Fibroblast of skin of left quadriceps (primary cell): ENCODE data around the gene DCP1B.

Source experiments
- DNase-seq, 2 experiments: peaks; one replicate each; pipeline ENCODE4 v3.0.0-alpha.2; 2013; ENCODE audit warnings: low read depth in 2 of 2

The DCP1B gene

DNA sequence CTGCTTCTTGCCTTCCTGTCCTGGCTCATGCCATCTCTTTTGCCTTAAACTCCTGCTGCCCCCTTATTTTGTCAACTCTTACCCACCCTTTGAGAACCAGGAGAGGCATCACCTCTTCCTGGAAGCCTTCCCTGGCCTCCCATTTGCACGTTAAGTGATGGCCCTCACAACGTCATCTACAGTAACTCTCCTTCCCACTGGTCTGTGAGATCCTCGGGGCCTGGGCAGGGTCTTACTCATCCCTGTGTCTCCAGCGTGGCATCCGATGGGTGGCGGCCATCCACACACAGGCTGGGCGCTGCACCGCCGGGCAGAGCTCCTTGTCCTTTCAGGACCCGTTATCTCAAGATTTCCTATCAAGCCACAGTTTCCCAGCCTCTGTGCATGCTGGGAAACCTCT, 69.0 kb downstream of the DCP1B start:
- no peak for DNase-seq

DNA sequence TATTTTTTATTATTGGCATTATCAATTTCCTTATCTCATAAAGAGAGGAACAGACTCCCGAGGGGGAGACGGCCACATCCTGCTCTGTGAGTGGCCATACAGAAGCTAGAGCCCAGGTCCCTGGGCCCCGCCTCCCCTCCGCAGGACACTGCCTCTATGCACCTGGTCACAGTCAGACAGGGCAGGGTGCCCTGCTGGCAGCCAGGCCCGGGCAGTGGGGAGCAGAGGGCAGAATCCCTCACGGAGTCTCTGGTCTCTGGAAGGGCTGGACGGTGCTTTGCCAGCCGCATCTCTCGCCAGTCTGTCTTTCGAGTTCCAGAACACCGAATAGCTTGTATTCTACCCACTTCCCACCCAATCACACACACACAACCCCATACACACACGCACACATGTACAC, 69.4 kb downstream of the DCP1B start:
- DNase-seq = no peak

DNA sequence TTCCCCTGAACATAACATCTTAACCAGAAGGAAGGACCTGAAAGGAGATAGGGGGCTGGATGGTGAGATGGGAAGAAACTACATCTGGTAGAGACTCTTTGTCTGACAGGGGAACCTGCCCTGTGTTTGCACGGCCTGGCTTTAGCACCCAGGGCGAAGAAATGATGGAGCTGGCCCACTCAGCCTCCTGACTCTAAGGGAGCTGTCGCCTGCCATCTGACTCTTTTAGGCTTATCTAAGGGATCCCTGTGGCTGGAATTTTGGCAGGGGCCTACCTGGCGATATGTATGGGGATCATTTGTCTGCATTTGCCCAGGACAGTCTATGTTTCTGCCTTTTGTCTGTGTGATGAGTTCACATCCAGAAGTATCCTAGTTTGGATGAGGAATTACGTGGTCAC, 70.2 kb downstream of the DCP1B start:
- DNase-seq = no peak

GRCh38 chr12:1933342-1934051, 70.8 kb downstream of the DCP1B start:
- no peak for DNase-seq

- DNase-seq = no peak
Measured at GRCh38 chr12:1932264-1932777, 71.9 kb downstream of the DCP1B start.

DNA sequence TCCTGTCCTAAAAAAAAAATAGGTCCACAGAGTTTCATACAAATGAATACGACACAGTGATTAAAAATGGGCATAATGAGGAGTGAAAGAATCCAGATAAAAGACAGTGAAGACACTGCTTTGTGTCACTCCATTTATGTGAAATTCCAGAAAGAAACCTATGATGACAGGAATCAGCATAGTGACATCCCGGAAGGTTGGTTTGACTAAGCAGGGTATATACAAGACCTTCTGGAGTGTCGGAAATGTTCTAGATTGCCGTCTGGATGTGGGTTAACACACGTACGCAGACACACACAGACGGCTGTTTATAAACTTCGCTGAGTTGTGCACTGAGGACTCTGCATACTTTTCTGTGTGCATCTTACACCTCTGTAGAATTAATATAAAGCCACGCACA, 72.6 kb downstream of the DCP1B start:
- DNase-seq = no peak

- no peak for DNase-seq
Measured at GRCh38 chr12:1930803-1931597, 73.3 kb downstream of the DCP1B start.

- DNase-seq = no peak
Measured at GRCh38 chr12:1929985-1930802, 74.1 kb downstream of the DCP1B start.

DNA sequence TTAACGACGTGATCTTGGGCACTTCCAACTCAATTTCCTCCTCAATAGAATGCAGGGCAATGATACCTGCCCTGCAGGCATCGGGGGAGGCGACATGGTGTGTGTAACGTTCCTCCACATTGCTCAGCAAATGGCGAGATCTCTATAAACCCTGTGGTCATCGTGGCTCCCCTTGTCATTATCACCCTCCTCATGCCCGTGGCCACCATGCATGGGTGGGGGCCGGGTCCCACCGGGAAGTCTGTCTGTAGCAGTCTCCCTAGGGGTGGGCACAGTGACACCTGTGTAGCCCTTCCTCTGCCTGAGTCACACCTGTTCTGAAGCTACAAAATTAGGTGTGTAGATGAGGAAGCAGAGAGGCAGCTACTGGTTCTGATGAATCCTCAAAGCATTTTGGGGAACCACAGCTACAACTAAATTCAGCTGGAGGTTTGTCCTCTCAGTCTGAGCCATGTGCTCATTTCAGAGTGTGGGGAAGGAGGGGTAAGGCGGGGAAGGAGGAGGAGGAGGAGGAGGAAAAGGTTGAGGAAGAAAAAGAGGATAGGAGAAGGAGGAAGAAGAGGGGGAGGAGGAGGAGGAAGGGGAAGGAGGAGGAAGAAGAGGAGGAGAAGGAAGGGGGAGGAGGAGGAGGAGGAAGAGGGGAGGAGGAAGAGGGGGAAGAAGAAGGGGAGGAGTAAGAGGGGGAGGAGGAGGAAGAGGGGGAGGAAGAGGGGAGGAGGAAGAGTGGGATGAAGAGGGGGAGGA, 74.8 kb downstream of the DCP1B start:
- no peak for DNase-seq

GRCh38 chr12:1928439-1929121, 75.7 kb downstream of the DCP1B start:
- DNase-seq = no peak

GRCh38 chr12:1927751-1928351, 76.4 kb downstream of the DCP1B start:
- no peak for DNase-seq

DNA sequence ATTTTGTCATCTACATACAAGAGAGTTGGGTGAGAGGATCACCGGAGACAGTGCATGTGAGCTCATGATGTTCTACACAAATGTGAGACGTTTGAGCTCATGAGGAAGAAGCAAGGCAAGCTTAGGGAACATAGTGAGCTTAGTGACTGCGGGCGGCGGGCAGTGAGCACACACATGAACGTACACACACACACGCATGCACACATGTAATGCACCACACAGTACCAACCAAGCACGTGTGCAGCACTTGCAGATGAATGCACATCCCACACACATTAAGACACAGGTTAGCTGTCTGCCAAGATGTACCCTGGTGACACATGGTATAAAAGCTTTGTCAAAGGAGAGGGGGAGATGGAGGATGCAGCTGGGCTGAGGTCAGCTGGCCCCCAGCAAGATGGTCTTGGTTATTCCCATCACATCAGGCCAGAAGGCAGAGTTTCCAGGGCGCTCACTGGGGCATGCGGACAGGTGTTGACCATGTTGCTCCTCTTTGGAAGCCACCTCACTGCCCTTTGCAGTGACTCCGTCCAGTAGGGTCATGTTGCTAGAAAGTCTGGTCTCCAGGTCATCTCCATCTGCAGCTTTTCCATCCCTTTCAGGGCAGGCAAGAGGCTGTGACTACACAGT, 77.1 kb downstream of the DCP1B start:
- DNase-seq = no peak

DNA sequence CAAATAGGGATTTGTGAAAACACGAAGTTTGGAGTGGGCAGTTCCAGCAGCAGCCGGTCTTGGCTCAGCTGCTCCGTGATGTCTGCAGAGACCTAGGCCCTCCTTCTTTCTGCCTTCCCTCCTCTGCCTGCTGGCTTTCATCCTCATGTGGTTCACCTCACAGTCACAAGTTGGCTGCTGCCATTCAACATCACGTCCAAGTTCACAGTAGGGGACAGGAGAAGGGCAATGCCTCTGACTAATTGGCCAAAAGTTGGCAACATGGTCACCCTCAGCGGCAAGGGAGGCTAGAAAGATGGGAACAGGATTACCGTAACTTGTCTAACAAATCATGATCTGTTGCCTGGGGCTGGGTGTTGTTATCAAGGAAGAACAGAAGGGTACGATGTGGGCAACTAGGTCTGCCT, 78.0 kb downstream of the DCP1B start:
- DNase-seq = no peak

- no peak for DNase-seq
Measured at GRCh38 chr12:1925684-1926006, 78.6 kb downstream of the DCP1B start.

GRCh38 chr12:1924996-1925683, 79.1 kb downstream of the DCP1B start:
- DNase-seq = no peak

DNA sequence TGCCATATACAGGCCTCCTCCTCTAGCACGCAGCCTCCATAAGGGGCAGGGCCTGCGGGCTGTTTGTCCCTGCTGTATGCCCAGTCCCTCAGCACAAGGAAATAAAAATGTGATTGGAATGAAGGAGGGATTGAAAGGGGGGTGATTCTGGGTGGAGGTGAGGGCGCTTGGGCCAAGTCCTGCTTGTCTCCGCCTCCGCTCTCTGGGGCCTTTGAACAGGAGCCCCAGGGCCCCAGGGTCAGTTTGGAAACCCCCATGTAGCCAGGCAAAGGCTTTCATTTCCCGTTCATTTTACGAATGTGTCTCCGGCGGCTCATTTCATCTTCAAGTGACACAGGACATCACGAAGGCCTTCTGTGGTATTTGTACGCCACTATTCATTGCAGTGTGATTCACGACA, 81.3 kb downstream of the DCP1B start:
- DNase-seq = no peak

DNA sequence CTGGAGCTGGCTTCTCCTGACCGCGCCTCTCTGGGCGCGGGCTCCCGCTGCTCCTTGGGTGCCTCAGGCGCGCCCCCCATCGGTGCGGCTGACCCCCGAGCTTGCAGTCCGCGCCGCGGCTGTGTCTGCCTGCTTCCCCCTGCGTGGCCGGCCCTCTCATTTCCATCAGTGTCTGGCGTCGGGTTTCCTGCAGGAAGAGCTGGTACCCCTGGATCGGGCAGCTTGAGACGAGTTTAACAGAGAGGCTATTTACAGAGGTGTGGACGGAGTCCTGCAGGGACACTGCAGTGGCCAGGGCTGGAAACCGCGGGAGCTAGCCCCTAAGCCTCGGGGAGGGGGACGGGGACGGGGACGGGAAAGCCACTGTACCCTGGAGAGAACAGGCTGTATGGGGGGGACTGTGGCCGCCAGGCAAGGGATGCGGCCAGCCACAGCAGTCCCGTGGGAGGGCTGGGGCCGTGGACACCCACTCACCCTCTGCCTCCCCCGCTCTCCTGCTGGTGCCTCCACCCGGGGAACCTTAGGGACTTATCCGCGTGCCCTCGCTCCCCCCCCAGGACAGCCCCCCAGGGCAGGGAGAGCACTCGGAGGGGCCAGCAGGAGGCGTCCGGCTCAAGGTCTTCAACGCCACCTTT, 82.1 kb downstream of the DCP1B start:
- DNase-seq = no peak

DNA sequence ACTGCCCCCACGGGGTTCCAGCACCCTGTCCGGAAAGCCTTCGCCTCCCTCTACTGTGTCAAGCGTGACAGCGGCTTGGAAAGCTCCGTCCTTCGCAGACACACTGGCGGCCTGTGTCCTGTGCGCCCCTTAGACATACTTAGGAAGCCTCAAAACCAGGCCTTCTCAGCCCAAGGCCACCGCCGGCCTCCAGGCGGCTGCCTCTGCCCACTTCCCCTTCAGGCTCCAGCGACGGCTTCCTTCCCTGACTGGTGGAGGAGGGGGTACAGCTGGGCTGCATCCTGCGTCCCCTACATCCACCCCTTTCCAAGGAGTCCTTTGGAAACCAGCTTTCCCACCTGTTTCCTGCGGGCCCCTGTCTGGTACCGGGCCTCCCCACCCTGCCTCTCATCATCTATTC, 83.3 kb downstream of the DCP1B start:
- DNase-seq = no peak

- DNase-seq = no peak
Measured at GRCh38 chr12:1920436-1920835, 83.8 kb downstream of the DCP1B start.
